ENCODE measurements around the gene SOS1. TPM values are rescaled to one million over a fixed set of nuclear protein-coding genes. Genes with fewer than 3 reads are reported as not detected.

Gene SOS1
- total and polyA plus RNA-seq, 2 of the 13 experiments (the other 11 are each of a cell fraction or from before 2014, with no cell fraction given), result 20.8 to 60.4 TPM

DNA sequence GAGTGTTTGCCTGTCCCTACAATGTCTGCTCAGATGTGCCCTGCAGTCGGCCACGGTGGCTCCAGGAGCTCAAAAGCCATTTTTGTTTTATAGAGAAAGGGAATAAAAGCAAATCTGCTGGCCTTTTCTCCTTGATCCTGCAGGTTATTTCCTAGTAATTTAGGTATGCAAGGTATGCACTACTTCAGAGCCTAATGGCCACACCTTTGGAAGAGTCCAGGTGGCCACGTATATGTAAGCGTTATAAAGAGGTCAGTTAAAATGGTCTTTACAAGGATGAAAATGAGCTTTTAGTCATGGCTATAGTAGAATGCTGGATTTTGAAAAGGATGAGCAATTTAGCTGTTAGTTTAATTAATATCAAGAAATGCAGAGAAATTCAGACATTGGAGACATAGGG, 149.5 kb downstream of the SOS1 start:
- POLR2A ChIA-PET, result no interaction called here
- 92% methylated on average over 4 of the region's 4 CpGs for WGBS (ENCODE audit: low lambda C conversion rate)

GRCh38 chr2:38968021-38968420, 152.8 kb downstream of the SOS1 start:
- no peak overlapping the region for H2AFZ ChIP-seq (ENCODE audit: low read length)
- no peak overlapping the region for H3K27ac ChIP-seq (ENCODE audit: extremely low read length, insufficient read depth, low read length)
- no peaks in the 10 kb centered on the region for H3K36me3 ChIP-seq (replicated peaks in 1 of 2; ENCODE audit: control insufficient read depth in 1 of 2, insufficient read depth in 2 of 2, low read length in 2 of 2)
- intact Hi-C loops (cut with micrococcal nuclease; ENCODE audit: unreplicated experiment) (no loop called here), in situ Hi-C loops (cut with HindIII; ENCODE audit: extremely low pct_ligation_motif_present, low pct_unique_long_range_greater_than_20kb) (no loop called here)
- H3K27me3 ChIP-seq (ENCODE audit: control insufficient read depth in 1 of 2, insufficient read depth in 2 of 2, low read length in 2 of 2), result no peaks in the 10 kb centered on the region
- BruUV-seq (replicated peaks), result no TSS peak
- no peak for TF ChIP-seq TGIF2 (CRISPR knock-in tag; IDR thresholded peaks at IDR 0.05)
- no peak for TF ChIP-seq THAP7 (CRISPR knock-in tag; IDR thresholded peaks at IDR 0.05)
- TF ChIP-seq ZEB1 (IDR thresholded peaks at IDR 0.05; ENCODE audit: insufficient replicate concordance, low read depth), result no peak
- 88% methylated on average over 2 of the region's 2 CpGs for WGBS (ENCODE audit: low lambda C conversion rate)
- H3K79me2 ChIP-seq (ENCODE audit: insufficient read depth, low read length), result no peaks in the 10 kb centered on the region
- POLR2A ChIA-PET, result no interaction called here
- no peaks in the 10 kb centered on the region for H3K4me1 ChIP-seq (ENCODE audit: insufficient read depth, low read length)
- H4K20me1 ChIP-seq (ENCODE audit: insufficient read depth, low read length), result no peaks in the 10 kb centered on the region
- H3K4me2 ChIP-seq (ENCODE audit: low read depth, low read length), result no peak overlapping the region
- H3K4me3 ChIP-seq (replicated peaks in 1 of 3; ENCODE audit: insufficient read depth in 1 of 3, low read depth in 2 of 3, low read length in 3 of 3), result no peak overlapping the region
- no peak for FAIRE-seq
- ATAC-seq, result no peak
- no peaks in the 10 kb centered on the region for H3K9me3 ChIP-seq (ENCODE audit: low read length)
- no peak for DNase-seq (ENCODE audit: low spot score)
- no peak overlapping the region for H3K9ac ChIP-seq (ENCODE audit: insufficient read depth, low read depth, low read length)
- CTCF ChIA-PET (ENCODE audit: low intra/inter-chr PET ratio, low total read pairs), result no interaction called here

More for the DNA sequence above, 149.5 kb downstream of the SOS1 start:
- no TSS peak for BruUV-seq (replicated peaks)
- H3K9me3 ChIP-seq (ENCODE audit: low read length), result no peaks in the 10 kb centered on the region
- no peak for ATAC-seq
- no peak for DNase-seq (ENCODE audit: low spot score)
- FAIRE-seq, result no peak
- H3K4me2 ChIP-seq (ENCODE audit: low read depth, low read length), result no peak overlapping the region
- no peaks in the 10 kb centered on the region for H3K79me2 ChIP-seq (ENCODE audit: insufficient read depth, low read length)
- H3K9ac ChIP-seq (ENCODE audit: insufficient read depth, low read depth, low read length), result no peak overlapping the region
- H3K4me3 ChIP-seq (replicated peaks in 1 of 3; ENCODE audit: insufficient read depth in 1 of 3, low read depth in 2 of 3, low read length in 3 of 3), result no peak overlapping the region
- H3K27me3 ChIP-seq (ENCODE audit: control insufficient read depth in 1 of 2, insufficient read depth in 2 of 2, low read length in 2 of 2), result no peaks in the 10 kb centered on the region; a peak in 1 of 5 replicates
- intact Hi-C loops (cut with micrococcal nuclease; ENCODE audit: unreplicated experiment), result no loop called here
- H3K27ac ChIP-seq (ENCODE audit: extremely low read length, insufficient read depth, low read length), result no peak overlapping the region
- TF ChIP-seq E2F5 (CRISPR knock-in tag; conservative IDR thresholded peaks at IDR 0.05), result no peak
- H2AFZ ChIP-seq (ENCODE audit: low read length), result no peak overlapping the region
- CTCF ChIA-PET (ENCODE audit: low intra/inter-chr PET ratio, low total read pairs), result no interaction called here
- H3K36me3 ChIP-seq (replicated peaks in 1 of 2; ENCODE audit: control insufficient read depth in 1 of 2, insufficient read depth in 2 of 2, low read length in 2 of 2), result no peaks in the 10 kb centered on the region
- H4K20me1 ChIP-seq (ENCODE audit: insufficient read depth, low read length), result no peaks in the 10 kb centered on the region
- no peaks in the 10 kb centered on the region; the same call in 1 of the 2 replicates for H3K4me1 ChIP-seq (ENCODE audit: insufficient read depth, low read length)
- in situ Hi-C loops (cut with HindIII; ENCODE audit: extremely low pct_ligation_motif_present, low pct_unique_long_range_greater_than_20kb), result no loop called here

All from HepG2 (cell line).